ENCODE measurements around the gene ZMIZ1.

Gene ZMIZ1

GRCh38 chr10:79353000-79353406, 284.2 kb downstream of the ZMIZ1 start:
- TF ChIP-seq CTCF (conservative IDR thresholded peaks at IDR 0.05; ENCODE audit: low read depth, low read length) = no peak
- H3K4me3 ChIP-seq (ENCODE audit: low read length) = no peak overlapping the region
- DNase-seq (ENCODE audit: low read depth) = no peak

- TF ChIP-seq CTCF (conservative IDR thresholded peaks at IDR 0.05; ENCODE audit: low read depth, low read length) = no peak
- H3K4me3 ChIP-seq (ENCODE audit: low read length) = no peak overlapping the region
- DNase-seq (ENCODE audit: low read depth) = no peak
Observed at GRCh38 chr10:79353726-79354125, 285.0 kb downstream of the ZMIZ1 start.

GRCh38 chr10:79354141-79354540, 285.4 kb downstream of the ZMIZ1 start:
- TF ChIP-seq CTCF (conservative IDR thresholded peaks at IDR 0.05; ENCODE audit: low read depth, low read length) = no peak
- no peak for DNase-seq (ENCODE audit: low read depth)
- H3K4me3 ChIP-seq (ENCODE audit: low read length) = no peak overlapping the region

- no peak for DNase-seq (ENCODE audit: low read depth)
- TF ChIP-seq CTCF (conservative IDR thresholded peaks at IDR 0.05; ENCODE audit: low read depth, low read length) = no peak
- no peak overlapping the region for H3K4me3 ChIP-seq (ENCODE audit: low read length)
Observed at GRCh38 chr10:79354615-79355014, 285.8 kb downstream of the ZMIZ1 start.

GRCh38 chr10:79355420-79356017, 286.8 kb downstream of the ZMIZ1 start:
- TF ChIP-seq CTCF (conservative IDR thresholded peaks at IDR 0.05; ENCODE audit: low read depth, low read length) = no peak
- H3K4me3 ChIP-seq (ENCODE audit: low read length) = no peak overlapping the region

GRCh38 chr10:79356104-79356503, 287.3 kb downstream of the ZMIZ1 start:
- no peak for TF ChIP-seq CTCF (conservative IDR thresholded peaks at IDR 0.05; ENCODE audit: low read depth, low read length)
- H3K4me3 ChIP-seq (ENCODE audit: low read length) = no peak overlapping the region
- no peak for DNase-seq (ENCODE audit: low read depth)

More at GRCh38 chr10:79355420-79356017, 286.8 kb downstream of the ZMIZ1 start:
- no peak for DNase-seq (ENCODE audit: low read depth)

GRCh38 chr10:79357180-79357579, 288.4 kb downstream of the ZMIZ1 start:
- no peak for DNase-seq (ENCODE audit: low read depth)
- no peak for TF ChIP-seq CTCF (conservative IDR thresholded peaks at IDR 0.05; ENCODE audit: low read depth, low read length)
- H3K4me3 ChIP-seq (ENCODE audit: low read length) = no peak overlapping the region

All from retinal pigment epithelial cell (primary cell).